GM12892 (cell line): Measurements from ENCODE around the gene SSH2.

ENCODE experiments used
- DNase-seq: peaks from one replicate; pipeline ENCODE4 v3.0.0; 2011; ENCODE audit not compliant: insufficient read length
- FAIRE-seq: peaks from 2 replicates; lab custom pipeline; 2011; peaks lifted over from hg19 to GRCh38; lab: Jason Lieb, UNC
- POLR2A ChIP-seq: IDR thresholded peaks from 2 replicates; pipeline ENCODE4 v1.6.1; 2011; ENCODE audit warnings: low read depth, low read length, control low read depth
- POLR2AphosphoS5 ChIP-seq: IDR thresholded peaks from 2 replicates; pipeline ENCODE4 v1.6.1; 2011; ENCODE audit warnings: low read depth, low read length, control low read depth
- TAF1 ChIP-seq: IDR thresholded peaks from 2 replicates; pipeline ENCODE4 v1.6.1; 2011; ENCODE audit warnings: low read depth, mild to moderate bottlenecking, control low read depth, low read length, borderline replicate concordance

Gene SSH2

DNA sequence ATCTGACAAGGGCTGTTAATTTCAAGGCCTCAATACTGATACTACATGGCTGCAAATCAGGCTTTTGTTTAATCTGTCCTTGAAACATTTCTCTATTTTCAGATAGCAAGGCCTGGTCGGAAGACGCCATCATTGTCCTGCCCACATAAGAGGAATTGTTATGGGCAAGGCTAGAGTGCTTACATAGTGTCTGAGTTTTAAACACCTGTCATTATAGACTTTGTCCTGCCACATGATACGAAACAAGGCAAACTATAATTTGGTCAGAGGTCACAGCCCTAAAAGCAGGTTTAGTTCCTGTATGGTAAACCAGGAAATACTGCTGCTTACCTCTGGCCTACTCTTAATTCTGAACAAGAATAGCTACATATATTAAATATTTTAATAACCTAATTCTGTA, 104.4 kb downstream of the SSH2 start:
- TF ChIP-seq TAF1, result no peak
- no peak for TF ChIP-seq POLR2AphosphoS5
- no peak for TF ChIP-seq POLR2A
- no peak for FAIRE-seq
- DNase-seq, result no peak

- FAIRE-seq (no peak), DNase-seq (no peak)
- TF ChIP-seq TAF1 (no peak), POLR2A (no peak), POLR2AphosphoS5 (no peak)
Observed at GRCh38 chr17:29821897-29822296, 108.1 kb downstream of the SSH2 start.

- DNase-seq (no peak), FAIRE-seq (no peak)
- TF ChIP-seq POLR2AphosphoS5 (no peak), POLR2A (no peak), TAF1 (no peak)
Observed at GRCh38 chr17:29820425-29820824, 109.6 kb downstream of the SSH2 start.

DNA sequence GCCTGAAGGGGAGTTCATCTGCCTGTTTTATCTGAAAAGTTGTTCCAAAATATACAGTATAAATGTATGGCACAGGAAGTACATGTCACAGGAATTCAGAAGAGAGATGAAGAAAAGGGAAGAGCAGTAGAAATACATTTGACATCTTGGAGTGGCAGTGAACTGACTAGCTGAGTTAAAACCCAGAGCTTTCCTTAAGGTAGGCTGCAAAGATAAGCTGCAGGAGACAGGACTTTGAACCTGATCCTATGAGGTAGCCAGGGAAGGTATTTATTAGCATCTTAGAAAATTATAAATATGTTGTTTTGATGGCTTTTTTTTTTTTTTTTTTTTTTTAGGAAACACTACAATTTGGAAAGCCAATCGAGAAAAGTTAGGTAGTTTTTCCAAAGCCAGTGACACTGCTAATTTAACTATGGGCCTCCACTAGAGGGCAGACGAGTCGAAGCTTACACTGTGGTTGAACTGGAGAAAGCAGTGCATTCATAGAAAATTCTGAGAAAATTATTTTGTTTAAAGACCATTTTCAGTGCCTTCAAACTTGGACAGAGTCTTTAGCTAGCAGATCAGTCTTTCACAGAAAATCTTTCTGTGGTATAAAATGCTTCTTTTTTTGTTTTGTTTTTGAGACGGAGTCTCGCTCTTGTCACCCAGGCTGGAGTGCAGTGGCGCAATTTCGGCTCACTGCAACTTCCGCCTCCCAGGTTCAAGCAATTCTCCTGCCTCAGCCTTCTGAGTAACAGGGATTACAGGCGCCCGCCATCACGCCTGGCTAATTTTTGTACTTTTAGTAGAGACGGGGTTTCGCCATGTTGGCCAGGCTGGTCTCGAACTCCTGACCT, 122.3 kb downstream of the SSH2 start:
- peak; percentile 23 for DNase-seq
- no peak for TF ChIP-seq POLR2A
- no peak for TF ChIP-seq POLR2AphosphoS5
- TF ChIP-seq TAF1, result no peak
- FAIRE-seq, result peak; percentile 70

DNA sequence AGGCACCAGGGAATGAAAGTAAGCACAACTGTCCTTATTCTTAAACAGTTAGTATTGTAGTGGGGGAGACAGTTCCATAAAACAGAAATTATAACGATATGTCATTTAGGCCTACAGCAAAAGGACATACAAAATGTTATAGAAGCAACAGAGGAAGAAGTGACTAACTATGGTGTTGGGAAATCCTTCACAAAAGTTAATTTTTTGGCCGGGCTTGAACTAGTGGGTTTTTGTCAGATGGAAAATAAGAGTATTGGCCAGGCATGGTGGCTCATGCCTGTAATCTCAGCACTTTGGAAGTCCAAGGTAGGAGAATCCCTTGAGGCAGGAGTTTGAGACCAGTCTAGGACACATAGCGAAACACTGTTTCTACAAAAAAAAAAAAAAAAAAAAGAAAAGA, 127.8 kb downstream of the SSH2 start:
- FAIRE-seq, result no peak
- TF ChIP-seq POLR2AphosphoS5 (no peak), POLR2A (no peak), TAF1 (no peak)
- DNase-seq, result no peak

- TF ChIP-seq TAF1 (no peak), POLR2AphosphoS5 (no peak), POLR2A (no peak)
- FAIRE-seq (no peak), DNase-seq (no peak)
Observed at GRCh38 chr17:29800457-29800856, 129.6 kb downstream of the SSH2 start.

GRCh38 chr17:29796652-29797051, 133.4 kb downstream of the SSH2 start:
- TF ChIP-seq POLR2A (no peak), TAF1 (no peak), POLR2AphosphoS5 (no peak)
- DNase-seq, result no peak

DNA sequence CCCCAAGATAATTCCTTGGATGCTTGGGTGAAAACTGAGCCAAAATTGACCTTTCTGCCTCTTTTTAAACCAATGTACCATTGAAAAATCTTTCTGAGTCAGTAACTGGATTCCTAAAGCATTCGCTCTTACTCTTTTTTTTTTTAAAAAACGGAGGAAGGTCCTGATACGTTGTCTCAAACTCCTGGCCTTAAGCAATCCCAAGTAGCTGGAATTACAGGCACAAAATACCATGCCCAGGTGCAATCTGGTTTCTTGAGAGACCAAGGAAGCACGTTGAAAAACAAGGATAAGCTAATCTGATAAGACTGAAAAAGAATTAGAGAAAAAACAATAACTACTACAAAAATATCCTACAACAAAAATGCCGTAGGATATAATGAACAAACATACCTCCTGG, 136.5 kb downstream of the SSH2 start:
- FAIRE-seq (no peak), DNase-seq (no peak)
- TF ChIP-seq POLR2A, result no peak
- TF ChIP-seq POLR2AphosphoS5, result no peak
- TF ChIP-seq TAF1, result no peak

More at GRCh38 chr17:29796652-29797051, 133.4 kb downstream of the SSH2 start:
- FAIRE-seq, result no peak

DNA sequence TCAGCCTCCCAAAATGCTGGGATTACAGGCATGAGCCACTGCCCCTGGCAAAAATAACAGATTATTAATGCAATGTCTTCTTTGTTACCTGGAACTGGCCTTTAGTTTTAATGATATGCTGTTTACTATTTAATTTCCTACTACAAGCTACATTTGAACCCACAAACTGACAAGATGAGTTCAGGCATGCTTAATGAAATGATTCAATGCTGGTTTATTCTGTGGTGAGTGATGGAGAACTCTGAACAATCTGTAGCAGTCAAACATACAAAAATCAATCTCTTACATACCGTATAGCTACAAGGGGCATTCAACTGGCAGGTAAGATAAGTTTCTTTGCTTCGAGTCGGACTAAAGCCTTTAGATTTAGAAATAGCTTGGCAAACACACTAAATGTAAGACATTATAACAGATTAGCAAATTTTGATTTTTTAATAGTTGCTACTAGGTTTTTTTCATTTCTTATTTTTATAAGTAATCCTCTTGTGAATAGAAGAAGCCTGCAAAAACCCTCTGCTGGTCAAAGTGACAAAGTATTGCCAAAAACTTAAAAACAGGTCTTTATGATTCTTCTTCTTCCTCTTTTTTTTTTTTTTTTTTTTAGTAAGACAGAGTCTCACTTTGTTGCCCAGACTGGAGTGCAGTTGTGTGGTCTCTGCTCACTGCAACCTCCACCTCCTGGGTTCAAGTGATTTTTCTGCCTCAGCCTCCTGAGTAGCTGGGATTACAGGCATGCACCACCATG, 138.5 kb downstream of the SSH2 start:
- FAIRE-seq (no peak), DNase-seq (no peak)
- TF ChIP-seq POLR2A (no peak), POLR2AphosphoS5 (no peak), TAF1 (no peak)

DNA sequence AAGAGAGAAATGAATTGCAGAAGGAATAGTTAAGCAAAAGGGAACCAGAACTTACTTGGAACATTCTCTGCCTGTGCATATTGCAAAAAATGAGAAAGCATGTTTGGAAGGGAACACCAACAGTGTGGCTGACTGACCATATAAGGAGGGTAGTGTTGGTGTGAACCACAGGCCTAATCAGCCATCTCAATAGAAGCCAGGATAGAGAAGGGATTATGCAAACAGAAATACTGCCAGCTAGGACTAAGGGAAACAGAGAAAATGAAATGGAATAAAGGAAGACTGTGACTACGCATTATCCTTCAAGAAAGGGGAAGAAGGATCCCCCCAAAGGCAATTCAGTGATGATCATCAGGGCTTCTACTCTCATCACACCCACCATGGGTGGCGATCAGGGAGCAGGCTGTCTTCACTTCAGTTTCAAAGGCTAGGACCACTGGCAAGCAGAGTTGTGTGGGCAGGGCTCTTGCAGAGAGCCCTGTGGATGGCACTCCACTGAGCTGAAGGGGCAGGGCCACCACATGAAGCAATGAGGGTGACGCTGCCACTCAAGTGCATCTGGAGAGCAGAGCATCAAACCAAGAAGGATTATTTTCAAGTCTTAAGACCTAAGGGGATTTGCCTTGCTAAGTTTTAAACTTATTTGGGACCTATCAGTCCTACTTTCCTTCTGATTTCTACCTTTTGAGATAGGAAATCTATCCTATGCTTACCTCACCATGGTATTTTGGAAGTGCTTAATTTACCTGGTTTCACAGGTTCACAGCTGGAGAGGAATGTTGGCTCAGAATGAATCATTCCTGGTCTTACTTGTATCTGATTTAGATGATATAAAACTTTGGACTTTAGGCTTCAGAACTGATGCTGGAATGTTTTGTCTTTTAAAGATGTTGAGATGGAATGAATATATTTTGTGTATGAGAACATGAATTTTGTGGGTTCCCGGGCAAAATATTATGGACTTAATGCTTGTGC, 140.5 kb downstream of the SSH2 start:
- FAIRE-seq, result no peak
- TF ChIP-seq POLR2A (no peak), POLR2AphosphoS5 (no peak), TAF1 (no peak)
- DNase-seq, result no peak
